GM04504 (cell line): ENCODE results near the gene VPS35L.

Experiments
- DNase-seq: peaks from one replicate; pipeline ENCODE4 v3.0.0-alpha.2; 2012; ENCODE audit warnings: low read depth

Gene VPS35L

GRCh38 chr16:19595043-19595767, 39.7 kb downstream of the VPS35L start:
- peak; percentile 24 for DNase-seq

DNA sequence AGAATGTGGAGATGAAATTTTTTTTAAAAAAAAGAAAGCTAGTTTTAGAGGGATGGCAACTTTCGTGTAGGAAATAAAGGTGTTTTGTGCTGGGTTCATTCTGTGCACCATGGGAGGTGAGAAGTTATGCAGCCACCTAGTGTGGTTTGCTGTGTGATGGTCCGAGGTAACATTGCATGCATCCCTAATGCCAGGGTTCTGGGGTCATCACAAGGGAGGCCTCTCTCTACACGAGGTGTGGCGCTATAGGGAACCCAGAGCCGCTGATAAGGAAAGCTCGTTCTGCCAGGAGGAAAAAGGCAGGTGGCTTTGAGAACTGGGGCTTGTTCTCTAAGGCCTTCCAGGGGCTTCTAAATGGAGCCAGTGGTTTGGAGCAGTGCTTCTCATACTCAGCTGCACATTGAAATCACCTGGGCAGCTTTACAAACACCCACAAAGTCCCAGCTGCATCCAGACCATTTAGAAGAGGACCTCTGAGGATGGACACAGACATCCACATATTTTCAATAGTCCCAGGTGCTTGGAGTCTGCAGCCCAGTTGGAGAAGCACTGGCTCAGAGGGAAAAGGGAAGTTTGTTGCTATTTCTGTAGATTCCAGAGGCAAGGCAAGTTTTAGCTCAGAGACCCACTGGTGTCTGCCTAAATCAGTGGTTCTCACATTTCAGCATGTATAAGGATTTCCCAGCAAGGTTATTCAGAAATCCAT, 43.5 kb downstream of the VPS35L start:
- no peak for DNase-seq

- DNase-seq, result no peak
Observed at GRCh38 chr16:19599968-19600716, 44.6 kb downstream of the VPS35L start.

- no peak for DNase-seq
Observed at GRCh38 chr16:19601083-19601976, 45.8 kb downstream of the VPS35L start.

- no peak for DNase-seq
Observed at GRCh38 chr16:19604911-19605310, 49.4 kb downstream of the VPS35L start.

GRCh38 chr16:19605701-19606100, 50.2 kb downstream of the VPS35L start:
- DNase-seq, result no peak

DNA sequence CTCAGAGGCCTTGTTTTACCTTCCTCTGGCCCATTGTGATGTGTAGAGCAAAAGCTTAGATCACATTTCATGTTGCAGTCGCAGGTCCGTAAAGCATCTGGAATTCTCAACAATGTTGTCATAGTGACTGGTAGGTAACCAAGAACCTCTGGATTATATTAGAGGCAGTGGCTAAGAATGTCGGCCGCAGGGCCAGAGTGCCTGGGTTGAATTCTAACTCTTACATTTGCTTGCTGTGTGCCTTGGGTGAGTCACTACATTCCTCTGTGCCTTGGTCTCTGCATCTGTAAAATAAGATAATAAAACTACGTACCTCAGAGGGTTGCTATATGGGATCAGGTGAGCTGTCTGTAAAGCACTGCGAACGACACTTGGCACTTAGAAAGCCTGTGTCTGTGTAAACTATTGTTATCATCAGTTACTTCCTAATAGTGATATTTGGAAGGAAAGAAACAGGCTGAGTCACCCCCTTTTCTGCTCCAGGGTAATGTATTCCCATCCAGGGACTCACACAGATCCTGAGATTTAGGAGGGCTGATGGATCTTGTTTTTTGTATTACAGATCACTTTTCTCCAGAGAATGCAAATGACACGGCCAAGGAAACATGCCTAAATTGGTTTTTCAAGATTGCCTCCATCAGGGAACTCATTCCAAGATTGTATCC, 52.2 kb downstream of the VPS35L start:
- peak; percentile 38 for DNase-seq

- no peak for DNase-seq
Observed at GRCh38 chr16:19609359-19609758, 53.9 kb downstream of the VPS35L start.

- DNase-seq, result no peak
Observed at GRCh38 chr16:19610200-19610599, 54.7 kb downstream of the VPS35L start.

GRCh38 chr16:19613834-19614233, 58.3 kb downstream of the VPS35L start:
- no peak for DNase-seq

GRCh38 chr16:19616241-19616640, 60.7 kb downstream of the VPS35L start:
- DNase-seq, result no peak

- no peak for DNase-seq
Observed at GRCh38 chr16:19618876-19619275, 63.4 kb downstream of the VPS35L start.

- no peak for DNase-seq
Observed at GRCh38 chr16:19621445-19621844, 65.9 kb downstream of the VPS35L start.

- DNase-seq, result no peak
Observed at GRCh38 chr16:19625039-19625438, 69.5 kb downstream of the VPS35L start.

DNA sequence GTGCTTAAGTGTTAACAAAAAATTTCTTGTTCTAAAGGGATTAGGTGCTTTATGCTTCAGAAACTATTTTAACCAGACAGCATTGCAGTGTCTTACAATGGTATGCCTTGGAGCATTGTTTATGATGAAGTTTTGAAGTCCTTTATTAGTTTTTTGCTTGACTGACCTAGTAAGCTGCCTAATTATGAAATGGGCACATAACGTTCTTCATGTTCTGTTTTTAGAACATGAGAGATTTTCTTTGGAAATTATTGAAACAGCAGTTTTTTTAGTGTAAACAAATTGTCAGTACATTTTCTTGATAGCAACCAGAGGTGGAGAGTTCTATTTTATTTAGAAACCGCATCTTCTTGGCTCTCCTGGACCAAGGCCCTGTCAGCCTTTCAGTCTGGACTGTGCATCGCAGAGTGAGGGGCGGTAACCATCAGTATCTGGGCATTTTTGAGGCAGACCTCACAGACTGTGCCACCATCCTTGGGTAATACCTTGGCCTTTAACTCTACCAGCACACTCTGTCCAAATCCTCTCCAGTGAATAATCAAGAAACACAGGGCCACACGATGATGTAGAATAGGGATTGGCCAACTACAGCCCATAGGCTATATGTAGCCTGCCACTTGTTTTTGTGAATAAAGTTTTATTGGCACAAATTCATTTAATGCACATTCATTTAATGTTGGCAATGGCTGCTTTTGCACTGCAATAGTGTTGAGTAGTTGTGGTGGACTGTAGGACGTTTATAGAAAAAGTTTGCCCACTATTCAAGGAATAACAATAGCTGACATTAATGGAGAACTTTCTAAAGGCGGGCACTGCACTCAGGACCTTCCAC, 81.1 kb downstream of the VPS35L start:
- no peak for DNase-seq

- DNase-seq, result no peak
Observed at GRCh38 chr16:19639986-19640421, 84.5 kb downstream of the VPS35L start.

GRCh38 chr16:19642501-19642900, 87.0 kb downstream of the VPS35L start:
- no peak for DNase-seq

DNA sequence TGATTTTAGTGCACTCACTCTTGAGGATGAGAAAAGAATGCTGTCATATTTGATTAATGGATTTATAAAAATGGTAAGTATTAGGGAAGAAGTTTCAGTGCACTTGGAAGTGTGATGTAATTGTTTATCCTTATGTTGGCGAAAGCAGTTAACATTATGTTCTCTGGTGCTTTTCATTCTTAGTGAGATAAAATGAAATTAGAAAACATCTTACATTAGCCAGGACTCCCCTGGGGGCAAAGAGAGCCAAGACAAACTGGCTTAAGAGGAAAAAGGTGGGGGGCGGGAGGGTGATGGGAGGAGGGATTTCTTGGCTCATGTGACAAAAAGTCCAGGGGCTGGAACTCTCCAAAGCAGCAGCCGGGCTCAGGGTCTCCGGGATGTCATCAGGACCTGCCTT, 89.4 kb downstream of the VPS35L start:
- DNase-seq, result no peak

- DNase-seq, result no peak
Observed at GRCh38 chr16:19645557-19645981, 90.1 kb downstream of the VPS35L start.

DNA sequence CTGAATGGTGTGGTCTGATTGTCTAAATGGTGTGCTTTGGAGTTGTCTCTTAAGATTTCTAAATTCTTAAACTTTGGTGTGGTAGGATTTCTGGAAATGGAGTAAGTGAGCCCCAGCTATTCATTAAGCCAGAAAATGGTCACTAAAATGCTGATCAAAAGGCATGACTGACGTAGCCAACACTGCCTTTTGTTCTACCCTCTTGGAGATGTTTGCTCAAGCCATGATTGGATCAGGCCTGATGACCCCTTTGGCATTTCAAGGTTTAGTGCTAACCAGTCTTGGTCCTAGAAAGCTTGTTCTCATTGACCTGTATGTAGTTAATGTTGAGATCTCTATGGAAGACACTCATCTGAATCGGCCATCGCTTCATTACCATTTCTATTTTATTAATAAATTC, 94.5 kb downstream of the VPS35L start:
- DNase-seq, result no peak
